ENCODE results near the gene DDAH1.

DDAH1 gene

GRCh38 chr1:85289848-85290335, 175.1 kb downstream of the DDAH1 start:
- H3K4me1 ChIP-seq (ENCODE audit: control insufficient read depth, insufficient read depth, low read length) = no peaks in the 10 kb centered on the region
- no peak overlapping the region for H3K27ac ChIP-seq (ENCODE audit: low read depth, low read length)
- H3K27me3 ChIP-seq (ENCODE audit: control insufficient read depth, insufficient read depth, low read length) = no peaks in the 10 kb centered on the region
- no peak overlapping the region for H3K9ac ChIP-seq (ENCODE audit: low read length)
- no peak overlapping the region for H3K4me3 ChIP-seq (ENCODE audit: low read length)
- H3K36me3 ChIP-seq (ENCODE audit: control insufficient read depth, insufficient read depth, low read length) = no peaks in the 10 kb centered on the region

GRCh38 chr1:85289207-85289847, 175.6 kb downstream of the DDAH1 start:
- H3K4me3 ChIP-seq (ENCODE audit: low read length) = no peak overlapping the region
- no peak overlapping the region for H3K27ac ChIP-seq (ENCODE audit: low read depth, low read length)
- H3K36me3 ChIP-seq (ENCODE audit: control insufficient read depth, insufficient read depth, low read length) = no peaks in the 10 kb centered on the region
- no peaks in the 10 kb centered on the region for H3K27me3 ChIP-seq (ENCODE audit: control insufficient read depth, insufficient read depth, low read length)
- H3K9ac ChIP-seq (ENCODE audit: low read length) = no peak overlapping the region
- no peaks in the 10 kb centered on the region for H3K4me1 ChIP-seq (ENCODE audit: control insufficient read depth, insufficient read depth, low read length)

GRCh38 chr1:85284202-85284601, 180.8 kb downstream of the DDAH1 start:
- no peak overlapping the region for H3K27ac ChIP-seq (ENCODE audit: low read depth, low read length)
- H3K4me1 ChIP-seq (ENCODE audit: control insufficient read depth, insufficient read depth, low read length) = no peaks in the 10 kb centered on the region
- H3K36me3 ChIP-seq (ENCODE audit: control insufficient read depth, insufficient read depth, low read length) = no peaks in the 10 kb centered on the region
- H3K27me3 ChIP-seq (ENCODE audit: control insufficient read depth, insufficient read depth, low read length) = no peaks in the 10 kb centered on the region
- H3K4me3 ChIP-seq (ENCODE audit: low read length) = no peak overlapping the region
- no peak overlapping the region for H3K9ac ChIP-seq (ENCODE audit: low read length)

GRCh38 chr1:85283475-85284199, 181.3 kb downstream of the DDAH1 start:
- H3K4me3 ChIP-seq (ENCODE audit: low read length) = no peak overlapping the region

GRCh38 chr1:85282424-85282823, 182.5 kb downstream of the DDAH1 start:
- Histone ChIP-seq H3K9ac (ENCODE audit: low read length) (no peak overlapping the region), H3K4me3 (ENCODE audit: low read length) (no peak overlapping the region)

More at GRCh38 chr1:85283475-85284199, 181.3 kb downstream of the DDAH1 start:
- Histone ChIP-seq H3K9ac (ENCODE audit: low read length) (no peak overlapping the region), H3K27ac (ENCODE audit: low read depth, low read length) (no peak overlapping the region), H3K27me3 (ENCODE audit: control insufficient read depth, insufficient read depth, low read length) (no peaks in the 10 kb centered on the region), H3K36me3 (ENCODE audit: control insufficient read depth, insufficient read depth, low read length) (no peaks in the 10 kb centered on the region), H3K4me1 (ENCODE audit: control insufficient read depth, insufficient read depth, low read length) (no peaks in the 10 kb centered on the region)

GRCh38 chr1:85280636-85281035, 184.3 kb downstream of the DDAH1 start:
- no peaks in the 10 kb centered on the region for H3K27me3 ChIP-seq (ENCODE audit: control insufficient read depth, insufficient read depth, low read length)
- no peak overlapping the region for H3K9ac ChIP-seq (ENCODE audit: low read length)
- H3K27ac ChIP-seq (ENCODE audit: low read depth, low read length) = no peak overlapping the region
- H3K4me3 ChIP-seq (ENCODE audit: low read length) = no peak overlapping the region
- H3K4me1 ChIP-seq (ENCODE audit: control insufficient read depth, insufficient read depth, low read length) = peaks cover 2% of the 10 kb centered on the region
- H3K36me3 ChIP-seq (ENCODE audit: control insufficient read depth, insufficient read depth, low read length) = no peaks in the 10 kb centered on the region

More at GRCh38 chr1:85282424-85282823, 182.5 kb downstream of the DDAH1 start:
- no peaks in the 10 kb centered on the region for H3K4me1 ChIP-seq (ENCODE audit: control insufficient read depth, insufficient read depth, low read length)
- H3K27me3 ChIP-seq (ENCODE audit: control insufficient read depth, insufficient read depth, low read length) = no peaks in the 10 kb centered on the region
- H3K36me3 ChIP-seq (ENCODE audit: control insufficient read depth, insufficient read depth, low read length) = no peaks in the 10 kb centered on the region
- H3K27ac ChIP-seq (ENCODE audit: low read depth, low read length) = no peak overlapping the region

GRCh38 chr1:85279458-85280080, 185.4 kb downstream of the DDAH1 start:
- H3K27me3 ChIP-seq (ENCODE audit: control insufficient read depth, insufficient read depth, low read length) = no peaks in the 10 kb centered on the region
- no peak overlapping the region for H3K4me3 ChIP-seq (ENCODE audit: low read length)
- H3K36me3 ChIP-seq (ENCODE audit: control insufficient read depth, insufficient read depth, low read length) = no peaks in the 10 kb centered on the region
- no peak overlapping the region for H3K27ac ChIP-seq (ENCODE audit: low read depth, low read length)
- H3K9ac ChIP-seq (ENCODE audit: low read length) = no peak overlapping the region
- H3K4me1 ChIP-seq (ENCODE audit: control insufficient read depth, insufficient read depth, low read length) = peaks cover 11% of the 10 kb centered on the region

- Histone ChIP-seq H3K27me3 (ENCODE audit: control insufficient read depth, insufficient read depth, low read length) (no peaks in the 10 kb centered on the region), H3K27ac (ENCODE audit: low read depth, low read length) (no peak overlapping the region), H3K9ac (ENCODE audit: low read length) (no peak overlapping the region), H3K36me3 (ENCODE audit: control insufficient read depth, insufficient read depth, low read length) (no peaks in the 10 kb centered on the region), H3K4me1 (ENCODE audit: control insufficient read depth, insufficient read depth, low read length) (peaks cover 15% of the 10 kb centered on the region), H3K4me3 (ENCODE audit: low read length) (no peak overlapping the region)
These were observed 186.1 kb downstream of the DDAH1 start for GRCh38 chr1:85278853-85279314.

- H3K27me3 ChIP-seq (ENCODE audit: control insufficient read depth, insufficient read depth, low read length) = no peaks in the 10 kb centered on the region
- no peak overlapping the region for H3K27ac ChIP-seq (ENCODE audit: low read depth, low read length)
- no peak overlapping the region for H3K9ac ChIP-seq (ENCODE audit: low read length)
- peaks cover 2% of the 10 kb centered on the region for H3K36me3 ChIP-seq (ENCODE audit: control insufficient read depth, insufficient read depth, low read length)
- H3K4me3 ChIP-seq (ENCODE audit: low read length) = no peak overlapping the region
- peaks cover 15% of the 10 kb centered on the region for H3K4me1 ChIP-seq (ENCODE audit: control insufficient read depth, insufficient read depth, low read length)
These were observed 187.2 kb downstream of the DDAH1 start for GRCh38 chr1:85277802-85278201.

- peaks cover 15% of the 10 kb centered on the region for H3K4me1 ChIP-seq (ENCODE audit: control insufficient read depth, insufficient read depth, low read length)
- H3K9ac ChIP-seq (ENCODE audit: low read length) = peak overlapping the region; percentile 22
- H3K27me3 ChIP-seq (ENCODE audit: control insufficient read depth, insufficient read depth, low read length) = no peaks in the 10 kb centered on the region
- peaks cover 3% of the 10 kb centered on the region for H3K36me3 ChIP-seq (ENCODE audit: control insufficient read depth, insufficient read depth, low read length)
- peak overlapping the region; percentile 82 for H3K4me3 ChIP-seq (ENCODE audit: low read length)
- peak overlapping the region; percentile 92 for H3K27ac ChIP-seq (ENCODE audit: low read depth, low read length)
These were observed 187.8 kb downstream of the DDAH1 start for GRCh38 chr1:85276978-85277639.

GRCh38 chr1:85276215-85276977, 188.6 kb downstream of the DDAH1 start, which contains the start of gene BCL10:
Gene BCL10, minus strand, starts transcription at chr1:85276632. Its CDS starts 280 bp downstream, at chr1:85276352.
- Histone ChIP-seq H3K4me1 (ENCODE audit: control insufficient read depth, insufficient read depth, low read length) (peaks cover 15% of the 10 kb centered on the region), H3K27me3 (ENCODE audit: control insufficient read depth, insufficient read depth, low read length) (no peaks in the 10 kb centered on the region), H3K4me3 (ENCODE audit: low read length) (peak within 1 kb of the TSS; percentile 91), H3K27ac (ENCODE audit: low read depth, low read length) (peak within 1 kb of the TSS; percentile 95), H3K9ac (ENCODE audit: low read length) (peak within 1 kb of the TSS; percentile 98), H3K36me3 (ENCODE audit: control insufficient read depth, insufficient read depth, low read length) (peaks cover 3% of the 10 kb centered on the region)

Measured in rectal smooth muscle tissue (tissue), 1 donor.